Measurements from ENCODE around the gene APBA1. TPM values are rescaled to one million over a fixed set of nuclear protein-coding genes. Genes with fewer than 3 reads are reported as not detected.

The APBA1 gene
- total RNA-seq, 4 donors from 2014 or later, result 3.3 to 9.7 (median 5.2) TPM

DNA sequence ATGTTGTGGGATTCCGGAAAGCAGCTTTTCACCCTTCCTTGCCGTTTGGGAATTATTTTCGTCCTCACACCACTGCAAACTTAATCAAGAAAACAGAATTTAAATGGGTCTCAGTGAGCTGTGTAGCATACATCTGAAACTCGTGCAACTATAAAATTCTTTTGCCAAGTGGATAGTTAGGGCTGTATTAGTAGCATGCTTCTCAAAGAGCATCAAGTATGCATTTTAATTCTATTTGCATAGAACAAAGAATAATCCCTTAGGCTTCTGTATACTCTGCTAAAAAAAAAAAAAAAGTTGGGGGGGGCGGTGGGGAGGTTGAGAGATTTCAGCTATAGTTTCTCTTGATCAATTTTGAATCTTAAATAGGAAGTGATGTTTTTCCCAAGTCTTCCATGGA lies 11.8 kb upstream of the APBA1 start:
- no peak for DNase-seq (ENCODE audit: extremely low spot score)
- Histone ChIP-seq H3K4me1 (no peaks in the 10 kb centered on the region), H3K9me3 (no peaks in the 10 kb centered on the region), H3K36me3 (no peaks in the 10 kb centered on the region), H3K27me3 (no peaks in the 10 kb centered on the region), H3K4me3 (no peak overlapping the region), H3K27ac (replicated peaks in 1 of 4) (no peak overlapping the region)
- WGBS, result 84% methylated on average over 5 of the region's 5 CpGs
- TF ChIP-seq, protein P1, sequence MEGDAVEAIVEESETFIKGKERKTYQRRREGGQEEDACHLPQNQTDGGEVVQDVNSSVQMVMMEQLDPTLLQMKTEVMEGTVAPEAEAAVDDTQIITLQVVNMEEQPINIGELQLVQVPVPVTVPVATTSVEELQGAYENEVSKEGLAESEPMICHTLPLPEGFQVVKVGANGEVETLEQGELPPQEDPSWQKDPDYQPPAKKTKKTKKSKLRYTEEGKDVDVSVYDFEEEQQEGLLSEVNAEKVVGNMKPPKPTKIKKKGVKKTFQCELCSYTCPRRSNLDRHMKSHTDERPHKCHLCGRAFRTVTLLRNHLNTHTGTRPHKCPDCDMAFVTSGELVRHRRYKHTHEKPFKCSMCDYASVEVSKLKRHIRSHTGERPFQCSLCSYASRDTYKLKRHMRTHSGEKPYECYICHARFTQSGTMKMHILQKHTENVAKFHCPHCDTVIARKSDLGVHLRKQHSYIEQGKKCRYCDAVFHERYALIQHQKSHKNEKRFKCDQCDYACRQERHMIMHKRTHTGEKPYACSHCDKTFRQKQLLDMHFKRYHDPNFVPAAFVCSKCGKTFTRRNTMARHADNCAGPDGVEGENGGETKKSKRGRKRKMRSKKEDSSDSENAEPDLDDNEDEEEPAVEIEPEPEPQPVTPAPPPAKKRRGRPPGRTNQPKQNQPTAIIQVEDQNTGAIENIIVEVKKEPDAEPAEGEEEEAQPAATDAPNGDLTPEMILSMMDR (IDR thresholded peaks at IDR 0.05), result no peak
- no peak for TF ChIP-seq POLR2A (IDR thresholded peaks at IDR 0.05; ENCODE audit: low read depth)
- no peak for TF ChIP-seq EP300 (IDR thresholded peaks at IDR 0.05)
- TF ChIP-seq POLR2AphosphoS5 (IDR thresholded peaks at IDR 0.05), result no peak
- intact Hi-C loops (cut with DNase I), result no loop called here

DNA sequence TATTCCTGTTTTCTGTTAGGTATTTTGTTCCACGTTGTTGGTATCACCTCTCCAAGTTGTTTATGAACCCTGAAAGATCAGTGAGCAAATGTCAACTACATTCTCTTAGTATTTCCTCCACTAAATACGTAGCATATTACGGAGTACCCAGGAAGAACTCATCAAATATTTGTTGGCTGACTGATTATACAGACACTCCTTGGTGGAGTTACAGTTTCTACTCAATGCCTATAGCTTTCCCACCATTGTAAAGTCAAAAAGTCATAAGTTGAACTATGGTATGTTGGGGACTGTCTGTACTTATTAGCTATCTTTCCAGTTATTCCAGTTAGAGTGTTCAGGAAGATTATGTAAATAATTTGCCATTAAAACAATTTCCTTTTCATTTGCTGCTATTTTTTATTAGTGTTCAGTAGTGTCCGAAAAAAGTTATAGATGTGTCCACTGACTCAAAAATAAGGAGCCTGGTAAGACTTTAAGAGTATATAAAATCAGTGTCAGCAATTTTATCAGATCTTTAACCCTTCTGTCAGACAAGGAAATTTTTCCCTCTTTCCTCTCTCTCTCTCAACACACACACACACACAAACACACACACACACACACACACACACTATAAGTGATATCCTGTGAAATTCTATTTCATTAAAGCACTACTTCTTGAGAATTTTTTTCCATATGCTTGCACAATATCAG lies 6.8 kb upstream of the APBA1 start:
- TF ChIP-seq POLR2A (IDR thresholded peaks at IDR 0.05; ENCODE audit: low read depth), result no peak
- TF ChIP-seq EP300 (IDR thresholded peaks at IDR 0.05), result no peak
- TF ChIP-seq, protein P1 (IDR thresholded peaks at IDR 0.05), result no peak
- no peak for TF ChIP-seq POLR2AphosphoS5 (IDR thresholded peaks at IDR 0.05)
- H3K27me3 ChIP-seq, result no peaks in the 10 kb centered on the region
- DNase-seq (ENCODE audit: extremely low spot score), result no peak
- H3K36me3 ChIP-seq, result no peaks in the 10 kb centered on the region
- 82% methylated on average over 4 of the region's 4 CpGs for whole genome bisulfite sequencing
- H3K4me1 ChIP-seq, result no peaks in the 10 kb centered on the region
- no peak overlapping the region for H3K4me3 ChIP-seq
- no peak overlapping the region for H3K27ac ChIP-seq (replicated peaks in 1 of 4)
- intact Hi-C loops (cut with DNase I), result loop anchor here (10.0 kb wide), 2 partner anchors 254 to 576 kb away; partner anchors contain the start of gene SMC5
- no peaks in the 10 kb centered on the region for H3K9me3 ChIP-seq

DNA sequence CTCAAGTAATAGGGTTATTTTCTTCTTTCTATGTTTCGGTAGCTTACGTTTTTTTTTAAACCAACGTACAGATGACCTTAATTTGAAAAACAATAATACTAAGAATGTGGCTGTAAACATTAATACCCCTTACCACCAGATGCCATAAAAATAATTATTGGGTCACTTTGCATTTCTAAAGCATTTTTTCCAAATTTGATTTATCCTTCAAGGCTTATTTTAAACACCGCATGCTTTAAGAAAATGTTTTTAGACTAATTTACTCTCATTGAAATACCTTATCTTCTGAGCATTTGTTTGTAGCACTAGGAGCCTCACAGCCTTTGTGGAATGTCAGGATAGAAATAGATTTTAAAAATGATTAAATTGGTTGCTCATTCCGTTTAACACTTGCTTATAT lies 5.8 kb upstream of the APBA1 start:
- H3K36me3 ChIP-seq, result no peaks in the 10 kb centered on the region
- TF ChIP-seq POLR2A (IDR thresholded peaks at IDR 0.05; ENCODE audit: low read depth) (no peak), POLR2AphosphoS5 (IDR thresholded peaks at IDR 0.05) (no peak), EP300 (IDR thresholded peaks at IDR 0.05) (no peak)
- TF ChIP-seq, protein P1 (IDR thresholded peaks at IDR 0.05), result no peak
- H3K9me3 ChIP-seq, result no peaks in the 10 kb centered on the region
- H3K27ac ChIP-seq (replicated peaks in 1 of 4), result no peak overlapping the region
- H3K4me1 ChIP-seq, result peaks cover 7 to 8% (median 8%) of the 10 kb centered on the region in 4 donors
- DNase-seq (ENCODE audit: extremely low spot score), result no peak
- no peaks in the 10 kb centered on the region for H3K27me3 ChIP-seq
- intact Hi-C loops (cut with DNase I), result loop anchor here (10.0 kb wide), 2 partner anchors 253 to 577 kb away; partner anchors contain the start of gene SMC5
- 87% methylated on average over 5 of the region's 5 CpGs for WGBS
- H3K4me3 ChIP-seq, result no peak overlapping the region

DNA sequence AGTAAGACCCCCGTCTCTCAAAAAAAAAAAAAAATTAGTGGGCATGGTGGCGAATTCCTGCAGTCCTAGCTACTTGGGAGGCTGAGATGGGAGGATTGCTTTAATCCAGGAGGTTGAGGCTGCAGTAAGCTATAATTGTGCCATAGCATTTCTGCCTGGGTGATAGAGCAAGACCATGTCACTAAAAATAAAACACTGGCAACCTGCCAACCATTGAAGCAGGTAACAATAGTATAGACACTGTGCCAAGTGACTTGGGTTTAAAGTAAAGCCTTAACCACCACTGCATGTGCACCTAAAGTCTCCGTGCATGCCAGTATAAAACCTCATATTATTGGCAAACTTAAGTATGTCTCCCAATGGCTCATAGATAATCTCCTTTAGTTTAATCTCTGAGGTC lies 3.4 kb upstream of the APBA1 start:
- DNase-seq (ENCODE audit: extremely low spot score), result no peak
- peaks cover 0 to 3% (median 0%) of the 10 kb centered on the region in 4 donors for H3K27me3 ChIP-seq
- peaks cover 15 to 23% (median 23%) of the 10 kb centered on the region in 4 donors for H3K4me1 ChIP-seq
- H3K36me3 ChIP-seq, result no peaks in the 10 kb centered on the region
- no peak overlapping the region for H3K27ac ChIP-seq (replicated peaks in 1 of 4)
- 90% methylated on average over 3 of the region's 3 CpGs for WGBS
- intact Hi-C loops (cut with DNase I), result loop anchor here (10.0 kb wide), 2 partner anchors 251 to 579 kb away; partner anchors contain the start of gene SMC5
- H3K4me3 ChIP-seq, result no peak overlapping the region
- H3K9me3 ChIP-seq, result no peaks in the 10 kb centered on the region
- TF ChIP-seq POLR2AphosphoS5 (IDR thresholded peaks at IDR 0.05) (no peak), POLR2A (IDR thresholded peaks at IDR 0.05; ENCODE audit: low read depth) (no peak)

DNA sequence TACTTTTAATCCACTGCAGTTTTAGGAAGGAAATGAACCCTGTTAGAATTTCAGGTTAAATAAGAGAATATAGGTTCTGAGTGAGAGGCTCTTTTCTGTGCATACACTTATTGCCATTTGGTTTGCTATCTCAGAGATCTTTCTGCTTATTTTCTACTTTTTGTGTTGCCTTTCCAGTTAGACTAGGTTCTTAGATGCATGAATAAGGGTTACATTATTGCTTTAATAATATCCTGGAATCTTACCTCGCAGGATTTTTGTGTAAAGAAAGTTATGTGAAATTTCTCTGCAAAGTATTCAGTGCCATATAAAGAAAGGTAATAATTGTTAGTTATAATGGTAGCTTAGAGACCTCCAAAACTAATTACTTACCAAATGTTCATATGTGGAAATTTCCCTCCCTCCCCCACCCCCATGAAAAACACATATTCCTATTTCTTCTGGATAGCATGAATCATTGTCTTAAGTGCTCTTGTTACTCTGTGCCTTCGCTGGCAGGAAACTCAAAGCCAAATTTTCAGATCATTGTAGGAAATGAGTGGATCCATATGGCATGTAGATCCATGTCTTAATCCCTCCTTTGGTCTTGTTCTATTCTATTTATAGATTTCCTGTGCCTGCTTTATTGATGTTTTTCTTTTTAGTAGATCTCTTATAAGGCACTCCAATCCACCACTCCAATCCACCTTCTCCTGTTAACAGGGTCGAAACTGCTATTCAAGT lies 2.7 kb upstream of the APBA1 start:
- Histone ChIP-seq H3K36me3 (no peaks in the 10 kb centered on the region), H3K27ac (replicated peaks in 1 of 4) (no peak overlapping the region), H3K9me3 (no peaks in the 10 kb centered on the region), H3K4me1 (peaks cover 15 to 24% (median 23%) of the 10 kb centered on the region in 4 donors), H3K4me3 (no peak overlapping the region), H3K27me3 (peaks cover 0 to 3% (median 0%) of the 10 kb centered on the region in 4 donors)
- no peak for DNase-seq (ENCODE audit: extremely low spot score)
- intact Hi-C loops (cut with DNase I), result loop anchor here (10.0 kb wide), 2 partner anchors 250 to 580 kb away; partner anchors contain the start of gene SMC5
- WGBS, result 53% methylated on average over 3 of the region's 3 CpGs
- TF ChIP-seq POLR2A (IDR thresholded peaks at IDR 0.05; ENCODE audit: low read depth) (no peak), EP300 (IDR thresholded peaks at IDR 0.05) (no peak), POLR2AphosphoS5 (IDR thresholded peaks at IDR 0.05) (no peak)
- TF ChIP-seq, protein P1 (IDR thresholded peaks at IDR 0.05), result no peak

Measured in esophagus muscularis mucosa (tissue), 4 donors.